ENCODE results near the gene CEACAM21.
"Not testable (repeated sequence)": the region's sequence is repeated elsewhere in the genome, so short reads cannot be mapped to it uniquely, and the experiment has no call there.

The CEACAM21 gene

GRCh38 chr19:41577833-41578232, 1.9 kb downstream of the CEACAM21 start:
- Histone ChIP-seq H3K4me3 (ENCODE audit: low read length in 2 of 2) (no peak overlapping the region), H3K4ac (ENCODE audit: low read length) (no peak overlapping the region), H3K9me3 (replicated peaks in 1 of 2; ENCODE audit: control insufficient read depth in 2 of 2, insufficient read depth in 1 of 2, low read depth in 1 of 2, low read length in 2 of 2) (peaks cover 0 to 16% of the 10 kb centered on the region in 2 donors), H3K27ac (replicated peaks; ENCODE audit: low read length) (no peak overlapping the region), H4K8ac (ENCODE audit: low read depth, low read length) (no peak overlapping the region), H3K18ac (ENCODE audit: low read length) (no peak overlapping the region), H3K79me1 (ENCODE audit: low read depth, low read length) (no peaks in the 10 kb centered on the region), H2AK5ac (ENCODE audit: low read depth, low read length) (no peak overlapping the region), H4K91ac (ENCODE audit: low read depth, low read length, poor library complexity) (no peak overlapping the region), H3K14ac (ENCODE audit: low read length) (no peak overlapping the region), H3K23ac (ENCODE audit: low read depth, low read length, poor library complexity) (no peak overlapping the region), H2BK15ac (ENCODE audit: low read length) (no peak overlapping the region), H3K27me3 (ENCODE audit: control insufficient read depth in 3 of 3, insufficient read depth in 3 of 3, low read depth in 1 of 3, low read length in 3 of 3) (no peaks in the 10 kb centered on the region), H2AFZ (ENCODE audit: low read length) (no peak overlapping the region), H3K4me1 (ENCODE audit: control insufficient read depth in 2 of 2, insufficient read depth in 1 of 2, low read depth in 1 of 2, low read length in 2 of 2) (no peaks in the 10 kb centered on the region), H3K4me2 (ENCODE audit: insufficient read depth, low read length, poor library complexity, severe bottlenecking) (no peak overlapping the region), H2BK120ac (ENCODE audit: low read depth, low read length) (no peak overlapping the region), H3K9ac (ENCODE audit: low read depth, low read length, poor library complexity) (no peak overlapping the region), H2BK5ac (ENCODE audit: low read length) (no peak overlapping the region), H2BK12ac (ENCODE audit: low read length) (no peak overlapping the region), H3K36me3 (replicated peaks in 1 of 2; ENCODE audit: control insufficient read depth in 2 of 2, insufficient read depth in 2 of 2, low read length in 2 of 2) (no peaks in the 10 kb centered on the region)
- DNase-seq (ENCODE audit: low spot score), result no peak
- WGBS, 2 donors (ENCODE audit: extremely low coverage in 2 of 2, insufficient read length in 2 of 2, insufficient replicate concordance in 1 of 2), result no CpG with 5 or more reads among the region's 2 CpGs

GRCh38 chr19:41578886-41579285, 2.9 kb downstream of the CEACAM21 start:
- no peak overlapping the region for H2BK5ac ChIP-seq (ENCODE audit: low read length)
- H3K4me1 ChIP-seq (ENCODE audit: control insufficient read depth in 2 of 2, insufficient read depth in 1 of 2, low read depth in 1 of 2, low read length in 2 of 2), result no peaks in the 10 kb centered on the region
- WGBS, 2 donors (ENCODE audit: extremely low coverage in 2 of 2, insufficient read length in 2 of 2, insufficient replicate concordance in 1 of 2), result no CpG with 5 or more reads among the region's 2 CpGs
- no peaks in the 10 kb centered on the region for H3K79me1 ChIP-seq (ENCODE audit: low read depth, low read length)
- H2AFZ ChIP-seq (ENCODE audit: low read length), result no peak overlapping the region
- no peak overlapping the region for H3K4me3 ChIP-seq (ENCODE audit: low read length in 2 of 2)
- H3K4me2 ChIP-seq (ENCODE audit: insufficient read depth, low read length, poor library complexity, severe bottlenecking), result no peak overlapping the region
- no peak overlapping the region for H2AK5ac ChIP-seq (ENCODE audit: low read depth, low read length)
- no peaks in the 10 kb centered on the region for H3K36me3 ChIP-seq (replicated peaks in 1 of 2; ENCODE audit: control insufficient read depth in 2 of 2, insufficient read depth in 2 of 2, low read length in 2 of 2)
- peaks cover 0 to 18% of the 10 kb centered on the region in 2 donors for H3K9me3 ChIP-seq (replicated peaks in 1 of 2; ENCODE audit: control insufficient read depth in 2 of 2, insufficient read depth in 1 of 2, low read depth in 1 of 2, low read length in 2 of 2)
- H3K18ac ChIP-seq (ENCODE audit: low read length), result no peak overlapping the region
- no peak overlapping the region for H4K91ac ChIP-seq (ENCODE audit: low read depth, low read length, poor library complexity)
- no peak overlapping the region for H3K27ac ChIP-seq (replicated peaks; ENCODE audit: low read length)
- no peak overlapping the region for H3K9ac ChIP-seq (ENCODE audit: low read depth, low read length, poor library complexity)
- no peak for DNase-seq (ENCODE audit: low spot score)
- H3K27me3 ChIP-seq (ENCODE audit: control insufficient read depth in 3 of 3, insufficient read depth in 3 of 3, low read depth in 1 of 3, low read length in 3 of 3), result no peaks in the 10 kb centered on the region
- no peak overlapping the region for H3K14ac ChIP-seq (ENCODE audit: low read length)
- no peak overlapping the region for H3K4ac ChIP-seq (ENCODE audit: low read length)
- no peak overlapping the region for H2BK120ac ChIP-seq (ENCODE audit: low read depth, low read length)
- H4K8ac ChIP-seq (ENCODE audit: low read depth, low read length), result no peak overlapping the region
- no peak overlapping the region for H2BK12ac ChIP-seq (ENCODE audit: low read length)
- no peak overlapping the region for H2BK15ac ChIP-seq (ENCODE audit: low read length)
- H3K23ac ChIP-seq (ENCODE audit: low read depth, low read length, poor library complexity), result no peak overlapping the region

DNA sequence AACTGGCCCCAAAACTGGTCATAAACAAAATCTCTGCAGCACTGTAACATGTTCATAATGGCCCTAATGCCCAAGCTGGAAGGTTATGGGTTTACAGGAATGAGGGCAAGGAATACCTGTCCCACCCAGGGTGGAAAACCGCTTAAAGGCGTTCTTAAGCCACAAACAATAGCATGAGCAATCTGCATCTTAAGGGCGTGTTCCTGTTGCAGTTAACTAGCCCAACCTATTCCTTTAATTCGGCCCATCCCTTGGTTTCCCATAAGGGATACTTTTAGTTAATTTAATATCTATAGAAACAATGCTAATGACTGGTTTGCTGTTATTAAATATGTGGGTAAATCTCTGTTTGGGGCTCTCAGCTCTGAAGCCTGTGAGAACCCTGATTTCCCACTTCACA, 5.1 kb downstream of the CEACAM21 start:
- DNase-seq (ENCODE audit: low spot score), result not testable (repeated sequence)

GRCh38 chr19:41582577-41583182, 6.7 kb downstream of the CEACAM21 start:
- H3K79me1 ChIP-seq (ENCODE audit: low read depth, low read length); H2BK15ac ChIP-seq (ENCODE audit: low read length); H3K27ac ChIP-seq (replicated peaks; ENCODE audit: low read length); H3K27me3 ChIP-seq (ENCODE audit: control insufficient read depth in 3 of 3, insufficient read depth in 3 of 3, low read depth in 1 of 3, low read length in 3 of 3); H3K23ac ChIP-seq (ENCODE audit: low read depth, low read length, poor library complexity); H2AFZ ChIP-seq (ENCODE audit: low read length); H3K4me2 ChIP-seq (ENCODE audit: insufficient read depth, low read length, poor library complexity, severe bottlenecking); H3K9ac ChIP-seq (ENCODE audit: low read depth, low read length, poor library complexity); H3K18ac ChIP-seq (ENCODE audit: low read length); H4K8ac ChIP-seq (ENCODE audit: low read depth, low read length); DNase-seq (ENCODE audit: low spot score); H3K4ac ChIP-seq (ENCODE audit: low read length); H3K4me3 ChIP-seq (ENCODE audit: low read length in 2 of 2); H2AK5ac ChIP-seq (ENCODE audit: low read depth, low read length); H3K36me3 ChIP-seq (replicated peaks in 1 of 2; ENCODE audit: control insufficient read depth in 2 of 2, insufficient read depth in 2 of 2, low read length in 2 of 2); H2BK12ac ChIP-seq (ENCODE audit: low read length); H3K4me1 ChIP-seq (ENCODE audit: control insufficient read depth in 2 of 2, insufficient read depth in 1 of 2, low read depth in 1 of 2, low read length in 2 of 2); H3K14ac ChIP-seq (ENCODE audit: low read length); H2BK5ac ChIP-seq (ENCODE audit: low read length); H2BK120ac ChIP-seq (ENCODE audit: low read depth, low read length); H4K91ac ChIP-seq (ENCODE audit: low read depth, low read length, poor library complexity): not testable (repeated sequence)
- peaks cover 0 to 14% of the 10 kb centered on the region in 2 donors for H3K9me3 ChIP-seq (replicated peaks in 1 of 2; ENCODE audit: control insufficient read depth in 2 of 2, insufficient read depth in 1 of 2, low read depth in 1 of 2, low read length in 2 of 2)
- no CpG with 5 or more reads among the region's 1 CpG for WGBS, 2 donors (ENCODE audit: extremely low coverage in 2 of 2, insufficient read length in 2 of 2, insufficient replicate concordance in 1 of 2)

More for the DNA sequence above, 5.1 kb downstream of the CEACAM21 start:
- not testable (repeated sequence) for H4K8ac ChIP-seq (ENCODE audit: low read depth, low read length); H3K4me3 ChIP-seq (ENCODE audit: low read length in 2 of 2); H2BK12ac ChIP-seq (ENCODE audit: low read length); H3K9ac ChIP-seq (ENCODE audit: low read depth, low read length, poor library complexity); H3K18ac ChIP-seq (ENCODE audit: low read length); H2BK120ac ChIP-seq (ENCODE audit: low read depth, low read length); H3K4ac ChIP-seq (ENCODE audit: low read length); H3K14ac ChIP-seq (ENCODE audit: low read length); H3K36me3 ChIP-seq (replicated peaks in 1 of 2; ENCODE audit: control insufficient read depth in 2 of 2, insufficient read depth in 2 of 2, low read length in 2 of 2); H2BK15ac ChIP-seq (ENCODE audit: low read length); H3K23ac ChIP-seq (ENCODE audit: low read depth, low read length, poor library complexity); H2AFZ ChIP-seq (ENCODE audit: low read length); H3K4me2 ChIP-seq (ENCODE audit: insufficient read depth, low read length, poor library complexity, severe bottlenecking); H3K27ac ChIP-seq (replicated peaks; ENCODE audit: low read length); H4K91ac ChIP-seq (ENCODE audit: low read depth, low read length, poor library complexity); H2AK5ac ChIP-seq (ENCODE audit: low read depth, low read length); H3K79me1 ChIP-seq (ENCODE audit: low read depth, low read length); H2BK5ac ChIP-seq (ENCODE audit: low read length); H3K4me1 ChIP-seq (ENCODE audit: control insufficient read depth in 2 of 2, insufficient read depth in 1 of 2, low read depth in 1 of 2, low read length in 2 of 2); H3K27me3 ChIP-seq (ENCODE audit: control insufficient read depth in 3 of 3, insufficient read depth in 3 of 3, low read depth in 1 of 3, low read length in 3 of 3)
- H3K9me3 ChIP-seq (replicated peaks in 1 of 2; ENCODE audit: control insufficient read depth in 2 of 2, insufficient read depth in 1 of 2, low read depth in 1 of 2, low read length in 2 of 2), result peaks cover 0 to 19% of the 10 kb centered on the region in 2 donors
- no CpG with 5 or more reads among the region's 4 CpGs for WGBS, 2 donors (ENCODE audit: extremely low coverage in 2 of 2, insufficient read length in 2 of 2, insufficient replicate concordance in 1 of 2)

Measured in neuronal stem cell (in vitro differentiated cells).